Ectodermal cell (in vitro differentiated cells): ENCODE data around the gene ZNF512.

ENCODE experiments used
- H3K27ac ChIP-seq: 2 replicates; pipeline ENCODE4 v1.7.0; 2013; ENCODE audit warnings: mild to moderate bottlenecking, low read depth, low read length; ENCODE audit not compliant: insufficient read depth, poor library complexity, severe bottlenecking
- H3K27me3 ChIP-seq: 2 replicates; pipeline ENCODE4 v1.7.0; 2013; ENCODE audit warnings: mild to moderate bottlenecking, low read length; ENCODE audit not compliant: insufficient read depth, control insufficient read depth, poor library complexity, severe bottlenecking
- H3K36me3 ChIP-seq: one replicate; pipeline ENCODE4 v1.7.0; 2013; ENCODE audit warnings: low read length; ENCODE audit not compliant: control insufficient read depth, insufficient read depth
- H3K4me1 ChIP-seq: one replicate; pipeline ENCODE4 v1.7.0; 2013; ENCODE audit warnings: low read length; ENCODE audit not compliant: control insufficient read depth, insufficient read depth
- H3K4me3 ChIP-seq: 2 replicates; pipeline ENCODE4 v1.7.0; 2013; ENCODE audit warnings: low read depth, low read length, control low read depth; ENCODE audit not compliant: insufficient read depth
- H3K9me3 ChIP-seq: 2 replicates; pipeline ENCODE4 v1.7.0; 2013; ENCODE audit warnings: mild to moderate bottlenecking, low read length, moderate library complexity; ENCODE audit not compliant: control insufficient read depth
- WGBS, 2 experiments: methylation state at CpG; one replicate each; pipeline ENCODE4 v1.1.7; 2013; ENCODE audit warnings: missing lambda C conversion rate in 2 of 2; 5-methylcytosine and 5-hydroxymethylcytosine counted together

Gene ZNF512

GRCh38 chr2:27667446-27667845 lies 84.6 kb downstream of the ZNF512 start:
- no peaks in the 10 kb centered on the region for H3K9me3 ChIP-seq
- no peaks in the 10 kb centered on the region for H3K4me1 ChIP-seq
- no peak overlapping the region for H3K27ac ChIP-seq
- H3K4me3 ChIP-seq, result no peak overlapping the region
- H3K36me3 ChIP-seq, result peaks cover 9% of the 10 kb centered on the region
- WGBS, 2 experiments, result no CpG with 5 or more reads among the region's 1 CpG
- no peaks in the 10 kb centered on the region for H3K27me3 ChIP-seq

GRCh38 chr2:27671235-27671634 lies 88.4 kb downstream of the ZNF512 start:
- no peak overlapping the region for H3K4me3 ChIP-seq
- H3K9me3 ChIP-seq, result no peaks in the 10 kb centered on the region
- H3K27me3 ChIP-seq, result no peaks in the 10 kb centered on the region
- WGBS, 2 experiments, result 96 to 100% methylated on average over 3 of the region's 4 CpGs
- H3K27ac ChIP-seq, result no peak overlapping the region
- H3K36me3 ChIP-seq, result peaks cover 9% of the 10 kb centered on the region
- no peaks in the 10 kb centered on the region for H3K4me1 ChIP-seq
